Progenitor cell of endocrine pancreas (in vitro differentiated cells): ENCODE measurements around the gene NAV2. TPM values are rescaled to one million over a fixed set of nuclear protein-coding genes. Genes with fewer than 3 reads are reported as not detected.

Experiments used
- DNase-seq: peaks from one replicate; pipeline ENCODE4 v3.0.0; 2021; ENCODE audit warnings: low spot score; ENCODE audit not compliant: unreplicated experiment
- H3K27ac Mint-ChIP-seq: 2 replicates; pipeline ENCODE4 v1.8.0; 2021; ENCODE audit warnings: mild to moderate bottlenecking, moderate library complexity, mixed read lengths
- H3K27me3 Mint-ChIP-seq: 2 replicates; pipeline ENCODE4 v1.8.0; 2021; ENCODE audit warnings: mixed read lengths
- H3K36me3 Mint-ChIP-seq: 2 replicates; pipeline ENCODE4 v1.8.0; 2022; ENCODE audit warnings: mixed read lengths; ENCODE audit not compliant: insufficient read depth
- H3K4me1 Mint-ChIP-seq: 2 replicates; pipeline ENCODE4 v1.8.0; 2021; ENCODE audit warnings: low read depth, mixed read lengths
- H3K4me3 Mint-ChIP-seq: 2 replicates; pipeline ENCODE4 v1.8.0; 2021; ENCODE audit warnings: low read depth, mild to moderate bottlenecking, moderate library complexity, mixed read lengths
- H3K9me3 Mint-ChIP-seq: 2 replicates; pipeline ENCODE4 v1.8.0; 2021; ENCODE audit warnings: low read depth, mixed read lengths
- total RNA-seq: library from RNA; stranded (reverse); gene quantifications from 2 replicates; pipeline ENCODE4 v1.2.1, GENCODE V29; 2021
- TF ChIP-seq, protein P1 (sequence below): fragments of 200-600 bp; sonication (generic); IDR thresholded peaks from one replicate; pipeline ENCODE4 v1.5.0; 2021; ENCODE audit warnings: antibody characterized with exemption, mild to moderate bottlenecking; ENCODE audit not compliant: unreplicated experiment

NAV2 gene
- total RNA-seq, 1 donor from 2014 or later, result 88.3 TPM

DNA sequence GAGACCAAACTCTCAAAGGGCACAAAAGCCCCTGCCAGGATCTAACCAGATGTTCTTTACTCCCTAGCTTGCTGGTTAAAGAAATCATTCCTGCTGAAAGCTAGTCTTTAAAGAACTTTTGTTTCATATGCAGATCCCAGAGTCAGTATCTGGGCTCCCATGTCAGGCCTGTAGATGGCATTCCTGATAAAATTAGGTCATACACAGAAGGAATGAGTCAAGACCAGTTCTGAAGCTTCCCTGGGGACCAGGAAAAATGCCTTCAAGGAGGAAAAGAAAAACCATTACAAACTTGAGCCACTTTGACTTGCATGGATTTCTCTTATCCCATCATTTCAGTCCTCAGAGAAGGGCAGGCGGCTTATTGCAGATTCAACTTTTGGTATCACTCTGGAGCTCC lies 441.7 kb downstream of the NAV2 start:
- H3K9me3 Mint-ChIP-seq, result no peaks in the 10 kb centered on the region
- H3K36me3 Mint-ChIP-seq, result no peaks in the 10 kb centered on the region
- peaks cover 3% of the 10 kb centered on the region for H3K4me1 Mint-ChIP-seq
- TF ChIP-seq, protein P1, sequence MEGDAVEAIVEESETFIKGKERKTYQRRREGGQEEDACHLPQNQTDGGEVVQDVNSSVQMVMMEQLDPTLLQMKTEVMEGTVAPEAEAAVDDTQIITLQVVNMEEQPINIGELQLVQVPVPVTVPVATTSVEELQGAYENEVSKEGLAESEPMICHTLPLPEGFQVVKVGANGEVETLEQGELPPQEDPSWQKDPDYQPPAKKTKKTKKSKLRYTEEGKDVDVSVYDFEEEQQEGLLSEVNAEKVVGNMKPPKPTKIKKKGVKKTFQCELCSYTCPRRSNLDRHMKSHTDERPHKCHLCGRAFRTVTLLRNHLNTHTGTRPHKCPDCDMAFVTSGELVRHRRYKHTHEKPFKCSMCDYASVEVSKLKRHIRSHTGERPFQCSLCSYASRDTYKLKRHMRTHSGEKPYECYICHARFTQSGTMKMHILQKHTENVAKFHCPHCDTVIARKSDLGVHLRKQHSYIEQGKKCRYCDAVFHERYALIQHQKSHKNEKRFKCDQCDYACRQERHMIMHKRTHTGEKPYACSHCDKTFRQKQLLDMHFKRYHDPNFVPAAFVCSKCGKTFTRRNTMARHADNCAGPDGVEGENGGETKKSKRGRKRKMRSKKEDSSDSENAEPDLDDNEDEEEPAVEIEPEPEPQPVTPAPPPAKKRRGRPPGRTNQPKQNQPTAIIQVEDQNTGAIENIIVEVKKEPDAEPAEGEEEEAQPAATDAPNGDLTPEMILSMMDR, result no peak
- H3K27ac Mint-ChIP-seq, result no peak overlapping the region
- H3K4me3 Mint-ChIP-seq, result no peak overlapping the region
- no peak for DNase-seq
- H3K27me3 Mint-ChIP-seq, result peaks cover 74% of the 10 kb centered on the region

DNA sequence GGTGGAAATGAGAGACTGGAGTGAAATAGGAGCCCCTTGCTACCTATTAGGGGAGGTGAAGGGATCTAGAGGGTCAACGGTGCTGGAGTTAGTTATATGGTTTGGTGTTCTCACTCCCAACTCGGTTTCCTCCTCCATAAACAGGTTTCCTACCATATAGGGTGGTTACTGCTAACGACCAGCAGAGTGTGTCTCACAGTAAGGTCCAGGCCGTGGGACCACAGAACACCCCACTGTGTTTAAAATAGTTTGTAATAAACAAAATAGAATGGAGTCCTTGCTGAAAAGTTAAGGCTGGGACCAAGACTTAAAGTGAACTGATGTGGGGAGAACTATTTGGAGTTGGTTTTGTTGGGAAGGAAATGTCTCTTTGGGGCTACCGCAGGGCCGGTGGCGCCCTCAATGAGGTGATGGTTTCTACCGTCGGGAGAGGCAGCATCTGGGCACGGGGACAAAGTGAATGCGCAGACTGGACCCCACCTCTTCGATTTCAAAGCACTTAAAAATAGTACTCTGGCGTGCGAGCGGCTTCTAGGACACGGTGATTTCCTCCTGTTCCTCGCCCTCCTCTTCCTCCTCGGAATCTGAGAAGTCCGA lies 443.1 kb downstream of the NAV2 start:
- TF ChIP-seq, protein P1, result no peak
- H3K27me3 Mint-ChIP-seq, result peaks cover 78% of the 10 kb centered on the region
- H3K27ac Mint-ChIP-seq, result no peak overlapping the region
- DNase-seq, result no peak
- no peaks in the 10 kb centered on the region for H3K36me3 Mint-ChIP-seq
- H3K4me1 Mint-ChIP-seq, result peaks cover 3% of the 10 kb centered on the region
- peak overlapping the region; percentile 68 for H3K4me3 Mint-ChIP-seq
- no peaks in the 10 kb centered on the region for H3K9me3 Mint-ChIP-seq

DNA sequence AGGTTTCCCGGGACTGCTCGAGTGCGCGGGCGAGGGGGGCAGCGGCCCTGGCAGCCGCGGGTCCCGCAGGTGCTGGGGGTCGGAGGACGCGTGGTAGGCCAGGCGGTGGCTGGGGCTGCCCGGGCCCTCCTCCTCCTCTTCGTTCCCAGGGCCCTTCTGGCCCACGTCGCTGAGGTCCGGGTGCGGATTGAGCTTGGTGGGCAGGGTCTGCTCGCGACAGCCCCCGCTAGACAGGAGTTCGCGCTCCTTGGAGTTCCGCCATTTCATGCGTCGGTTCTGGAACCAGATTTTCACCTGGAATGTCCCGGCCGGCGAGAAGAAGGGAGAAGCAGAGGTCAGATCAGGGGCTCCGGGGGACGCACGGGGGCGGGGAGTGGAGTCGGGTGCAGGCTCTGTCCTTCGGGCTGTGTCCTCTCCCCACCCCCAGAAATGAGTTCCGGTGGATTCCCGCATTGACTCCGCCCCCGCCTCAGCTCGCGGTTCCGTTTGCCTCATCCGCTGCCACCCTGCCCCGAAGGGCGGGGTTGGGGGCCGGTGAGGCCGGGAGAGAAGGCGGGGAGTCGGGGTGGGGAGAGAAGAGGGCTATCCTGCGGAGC lies 443.7 kb downstream of the NAV2 start:
- Mint-ChIP-seq H3K27ac (no peak overlapping the region), H3K4me1 (peaks cover 3% of the 10 kb centered on the region), H3K36me3 (no peaks in the 10 kb centered on the region), H3K9me3 (no peaks in the 10 kb centered on the region), H3K4me3 (peak overlapping the region; percentile 68), H3K27me3 (peaks cover 82% of the 10 kb centered on the region)
- DNase-seq, result no peak
- TF ChIP-seq, protein P1, result no peak

DNA sequence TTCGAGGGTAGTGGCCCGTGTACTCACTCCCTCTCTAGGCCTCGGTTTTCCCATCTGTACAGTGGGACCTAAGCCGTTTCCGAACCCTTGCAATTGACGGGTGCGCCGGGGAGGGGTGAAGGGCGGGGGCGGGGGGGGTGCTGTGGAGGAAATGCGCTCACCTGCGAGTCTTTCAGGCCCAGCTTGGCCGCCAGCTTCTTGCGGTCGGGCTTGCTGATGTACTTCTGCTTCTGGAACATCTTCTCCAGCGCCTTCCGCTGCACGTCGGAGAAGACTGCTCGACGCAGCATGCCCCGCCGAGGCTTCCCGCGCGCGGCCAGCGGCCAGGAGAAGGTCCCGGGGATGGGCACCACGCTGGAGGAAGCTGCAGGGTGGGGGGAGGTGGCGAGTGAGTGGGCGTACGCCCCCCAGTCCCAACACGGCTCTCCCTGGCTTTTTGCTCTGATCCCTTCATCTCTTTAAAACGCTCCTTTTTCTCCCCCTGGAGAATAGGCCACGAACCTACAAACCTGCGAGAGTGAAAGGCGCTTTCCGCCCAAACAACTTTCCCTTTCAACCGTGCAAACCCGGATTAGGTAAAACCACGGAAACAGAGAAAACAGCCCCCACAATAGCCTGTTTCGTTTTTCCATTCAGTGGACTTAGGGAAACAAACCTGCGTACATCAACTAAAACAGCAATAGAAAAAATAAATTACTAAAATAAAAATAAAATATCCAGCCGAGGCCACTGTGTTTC lies 444.4 kb downstream of the NAV2 start:
- no peaks in the 10 kb centered on the region for H3K9me3 Mint-ChIP-seq
- H3K36me3 Mint-ChIP-seq, result no peaks in the 10 kb centered on the region
- no peak for DNase-seq
- TF ChIP-seq, protein P1, result no peak
- H3K4me3 Mint-ChIP-seq, result peak overlapping the region; percentile 21
- H3K27ac Mint-ChIP-seq, result no peak overlapping the region
- peaks cover 86% of the 10 kb centered on the region for H3K27me3 Mint-ChIP-seq
- peaks cover 3% of the 10 kb centered on the region for H3K4me1 Mint-ChIP-seq

DNA sequence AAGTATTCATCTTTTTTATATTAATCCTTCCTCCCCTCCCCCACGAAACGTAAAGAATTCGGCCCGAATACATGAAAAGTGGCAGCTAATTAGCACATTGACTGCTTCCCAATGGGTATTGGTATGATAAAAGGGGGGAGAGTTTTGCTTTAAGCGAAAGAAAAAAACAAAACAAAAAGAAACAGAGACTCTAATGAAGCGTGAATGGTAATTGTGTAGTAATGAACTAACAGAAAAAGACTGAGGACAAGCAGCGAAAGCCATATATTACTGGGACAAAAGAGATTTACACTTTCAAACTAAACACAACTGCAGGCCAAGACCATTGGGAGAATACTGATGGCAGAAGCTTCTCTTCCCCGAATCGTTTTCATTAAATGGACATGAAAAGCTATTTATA lies 445.1 kb downstream of the NAV2 start:
- H3K27ac Mint-ChIP-seq, result no peak overlapping the region
- H3K36me3 Mint-ChIP-seq, result no peaks in the 10 kb centered on the region
- TF ChIP-seq, protein P1, result no peak
- peaks cover 91% of the 10 kb centered on the region for H3K27me3 Mint-ChIP-seq
- H3K9me3 Mint-ChIP-seq, result no peaks in the 10 kb centered on the region
- peaks cover 4% of the 10 kb centered on the region for H3K4me1 Mint-ChIP-seq
- DNase-seq, result no peak
- H3K4me3 Mint-ChIP-seq, result no peak overlapping the region
